HK-2 (cell line): Measurements from ENCODE around the gene DAB2IP.
A peak's percentile ranks its signal among the peaks of the same experiment; 100 is the strongest.
"Not testable (repeated sequence)": the region's sequence is repeated elsewhere in the genome, so short reads cannot be mapped to it uniquely, and the experiment has no call there.

ENCODE experiments used
- DNase-seq: peaks from one replicate; pipeline ENCODE4 v3.0.0-alpha.2; 2018; ENCODE audit not compliant: unreplicated experiment

Gene DAB2IP

DNA sequence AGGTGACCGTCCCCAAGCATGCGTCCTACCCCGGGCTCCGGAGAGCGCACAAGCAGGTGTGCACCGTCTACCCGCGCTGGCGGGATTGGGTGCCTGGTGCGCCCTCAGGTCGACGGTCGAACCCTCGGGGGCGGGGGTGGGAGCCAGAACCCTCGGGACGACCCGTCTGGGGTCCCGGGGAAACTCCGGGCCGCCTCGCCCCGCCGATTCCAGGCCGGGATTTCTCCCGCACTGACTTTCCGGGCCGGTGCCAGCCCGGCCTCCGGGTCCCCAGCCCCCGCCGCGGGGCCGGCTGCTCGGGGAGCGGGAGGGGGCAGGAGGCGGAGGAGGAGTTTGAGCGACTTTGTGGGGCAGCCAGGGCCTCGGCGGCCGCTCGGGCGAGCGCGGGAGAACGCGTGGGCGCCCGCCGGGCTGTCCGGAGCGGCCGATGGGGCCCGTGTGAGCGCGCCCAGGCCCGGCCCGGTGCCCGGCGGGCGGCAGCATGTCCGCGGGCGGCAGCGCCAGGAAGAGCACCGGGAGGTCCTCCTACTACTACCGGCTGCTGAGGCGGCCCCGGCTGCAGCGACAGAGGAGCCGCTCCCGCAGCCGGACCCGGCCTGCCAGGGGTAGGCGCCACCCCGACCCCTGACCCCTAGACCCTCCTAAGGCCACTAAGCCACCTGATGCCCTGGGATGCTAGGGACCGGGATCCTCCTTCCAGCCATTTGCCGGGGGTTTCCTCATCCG lies at the start of gene DAB2IP:
DAB2IP (plus strand) TSS at position 340 of the 726 bp plus-strand sequence; CDS start at position 482, 142 bp downstream.
- DNase-seq, result no peak

GRCh38 chr9:121603028-121603427 lies 48.4 kb upstream of the DAB2IP start:
- DNase-seq, result no peak

GRCh38 chr9:121604242-121604641 lies 47.2 kb upstream of the DAB2IP start:
- no peak for DNase-seq

GRCh38 chr9:121604654-121605053 lies 46.8 kb upstream of the DAB2IP start:
- DNase-seq, result no peak

DNA sequence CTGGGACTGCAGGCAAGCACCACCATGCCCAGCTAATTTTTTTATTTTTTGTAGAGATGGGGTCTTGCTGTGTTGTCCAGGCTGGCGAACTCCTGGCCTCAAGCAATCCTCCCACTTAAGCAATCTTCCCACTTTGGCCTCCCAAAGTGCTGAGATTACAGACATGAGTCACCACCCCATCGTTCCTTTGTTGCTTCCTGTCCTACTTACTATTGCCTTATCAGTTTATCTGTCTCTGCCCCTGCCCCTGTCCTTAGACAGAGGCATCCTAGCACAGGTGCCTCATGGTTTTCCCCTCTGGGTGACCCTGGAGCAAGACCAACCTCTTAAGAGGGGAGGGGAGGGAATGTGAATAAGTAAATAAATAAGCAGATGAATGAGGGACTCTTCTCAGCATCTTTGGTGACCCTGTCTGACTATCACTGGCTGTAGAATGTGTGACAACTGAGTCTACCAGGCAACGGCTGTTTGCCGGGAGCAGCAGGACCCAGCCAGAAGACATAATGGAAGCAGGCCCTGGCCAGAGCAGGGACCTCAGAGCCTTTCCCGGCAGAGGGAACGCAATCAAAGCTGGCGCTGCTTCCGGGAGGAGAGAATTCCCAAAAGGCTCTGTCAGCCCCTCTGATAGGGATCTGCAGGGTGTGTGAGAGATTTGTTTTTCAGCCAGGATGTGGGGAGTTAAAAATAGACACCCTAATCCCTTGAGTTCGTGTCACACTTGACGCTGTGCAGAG lies 43.8 kb upstream of the DAB2IP start:
- DNase-seq, result no peak

DNA sequence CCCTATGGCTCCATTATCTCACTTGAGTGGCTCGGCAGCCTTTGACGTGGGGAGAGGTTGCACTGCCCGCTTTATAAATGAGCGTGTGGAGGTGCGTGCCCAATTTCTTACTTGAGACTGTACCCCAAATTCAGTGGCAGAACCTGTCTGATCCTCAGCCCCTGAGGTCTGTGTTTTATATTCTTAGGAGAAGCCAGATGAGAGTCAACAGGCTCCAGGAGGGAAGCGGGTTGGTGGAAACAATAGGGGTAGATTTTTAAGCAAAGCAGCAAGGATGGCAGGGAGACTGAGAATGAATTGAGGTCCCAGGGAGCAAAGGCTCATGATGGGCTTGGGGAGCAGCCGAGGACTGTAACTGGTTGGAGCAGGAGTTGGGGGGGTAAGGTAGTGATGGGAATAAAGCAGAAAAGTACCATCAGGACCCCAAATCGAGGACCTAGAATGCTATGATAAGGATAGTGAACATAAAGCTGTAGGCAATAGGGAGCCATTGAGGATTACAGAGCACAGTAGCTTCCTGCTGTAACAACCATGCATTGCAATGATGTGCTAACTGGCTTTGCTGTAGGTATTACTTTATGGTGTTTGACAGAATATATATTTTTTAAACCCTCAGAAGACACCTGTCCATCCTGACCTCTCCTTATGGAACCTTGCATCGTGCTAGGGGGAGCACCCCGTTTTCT lies 43.1 kb upstream of the DAB2IP start:
- DNase-seq, result no peak

DNA sequence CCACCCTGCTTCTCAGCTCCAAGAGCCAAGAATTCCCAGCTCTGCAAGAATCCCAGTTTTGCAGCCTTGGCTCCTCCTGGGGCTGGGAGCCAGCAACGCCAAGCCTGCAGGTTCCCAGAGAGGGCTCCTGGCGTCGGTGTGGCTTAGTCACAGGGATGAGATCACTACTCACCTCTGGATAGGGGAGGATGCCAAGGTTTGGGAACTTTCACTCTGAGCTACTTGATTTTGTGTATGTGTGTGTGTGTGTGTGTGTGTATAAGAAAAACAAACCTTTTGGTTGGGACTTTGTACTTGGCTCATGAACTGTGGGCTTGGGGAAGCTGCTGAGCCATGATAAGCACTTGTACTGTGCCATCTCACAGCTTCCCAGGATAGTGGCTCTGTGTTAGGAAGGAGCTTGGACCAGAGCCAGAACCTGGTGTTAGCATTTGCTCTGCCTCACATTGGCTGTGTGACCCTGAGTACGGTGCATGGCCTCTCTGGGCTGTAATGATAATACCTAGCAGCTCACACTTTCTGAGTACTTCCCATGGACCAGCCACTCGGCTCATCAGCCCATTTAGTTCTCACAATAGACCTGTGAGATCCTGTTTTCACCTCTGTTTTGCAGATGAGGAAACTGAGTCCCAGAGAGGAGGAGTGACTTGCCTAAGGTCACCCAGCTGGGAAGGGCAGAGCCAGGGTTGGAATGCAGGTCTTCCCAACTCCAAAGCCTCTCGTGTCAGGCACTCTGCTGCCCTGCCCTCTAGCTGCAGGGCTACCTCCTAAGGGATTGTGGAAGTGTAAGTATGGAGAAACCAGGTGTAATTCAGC lies 41.4 kb upstream of the DAB2IP start:
- DNase-seq, result peak; percentile 48

DNA sequence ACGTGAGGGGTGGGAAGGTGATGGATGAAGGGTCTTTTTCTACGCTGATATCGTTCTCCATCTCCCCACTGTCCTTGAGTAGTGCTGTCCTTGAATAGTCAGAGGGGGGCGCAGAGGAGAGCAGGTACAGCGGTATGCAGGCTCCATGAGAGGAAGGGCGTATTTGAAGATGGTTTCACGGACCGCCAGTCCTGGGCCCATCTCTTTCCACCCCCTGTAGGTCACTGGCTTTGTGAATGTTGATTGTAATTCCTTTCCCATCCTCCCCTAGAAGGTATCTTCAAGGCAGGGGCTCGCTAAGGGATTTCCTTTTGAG lies 40.8 kb upstream of the DAB2IP start:
- DNase-seq, result no peak

GRCh38 chr9:121612511-121612998 lies 38.9 kb upstream of the DAB2IP start:
- DNase-seq, result no peak

DNA sequence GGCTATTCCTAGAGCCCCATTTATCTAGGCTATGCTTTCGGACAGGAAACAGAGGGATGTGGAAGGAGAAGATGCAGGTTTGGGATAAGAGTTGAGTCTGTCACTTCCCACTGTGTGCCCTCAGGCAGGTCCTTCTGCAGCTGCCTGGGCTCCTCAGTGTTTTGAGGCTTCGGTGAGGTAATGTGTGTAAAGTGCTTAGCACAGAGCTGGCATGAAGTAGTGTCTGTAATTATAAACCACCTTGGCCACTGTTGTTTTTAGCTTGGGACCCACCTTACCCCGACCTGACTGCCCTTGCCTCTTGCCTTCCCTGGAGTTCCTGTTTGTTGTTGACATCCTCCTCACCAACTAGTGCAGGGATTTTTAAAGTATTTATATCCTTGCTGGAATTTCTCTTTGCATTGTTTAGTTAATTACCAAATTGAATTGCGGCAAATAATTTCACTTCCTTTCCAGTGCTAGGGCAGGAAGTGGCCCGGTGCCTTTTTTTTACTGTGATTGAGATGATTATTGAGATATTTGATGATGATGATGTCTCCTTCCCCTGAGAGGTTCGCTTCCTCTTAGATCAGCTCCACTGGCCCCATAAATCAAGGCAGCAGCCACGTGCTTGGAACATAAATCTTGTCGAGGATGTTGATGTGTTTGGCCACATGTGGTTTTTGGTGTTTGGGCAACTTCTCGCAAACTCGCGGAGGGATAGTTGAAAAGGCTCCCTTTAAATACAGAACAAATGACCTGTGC lies 38.3 kb upstream of the DAB2IP start:
- DNase-seq, result no peak

GRCh38 chr9:121616123-121616755 lies 35.2 kb upstream of the DAB2IP start:
- DNase-seq, result no peak

DNA sequence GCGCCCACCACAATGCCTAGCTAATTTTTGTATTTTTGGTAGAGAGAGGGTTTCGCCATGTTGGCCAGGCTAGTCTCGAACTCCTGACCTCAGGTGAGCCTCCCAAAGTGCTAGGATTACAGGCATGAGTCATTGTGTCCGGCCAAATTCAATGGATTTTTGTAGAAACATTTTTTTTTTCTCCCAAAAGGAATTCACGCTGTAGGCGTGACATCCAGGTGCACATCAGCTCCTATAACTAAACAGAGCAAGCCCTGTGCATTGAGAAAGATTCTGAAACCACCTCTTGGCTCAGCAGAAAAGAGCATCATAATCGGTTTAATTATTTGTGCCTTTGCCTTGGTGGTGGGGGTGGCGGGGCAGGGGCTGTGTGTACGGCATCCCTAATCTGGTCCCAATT lies 32.9 kb upstream of the DAB2IP start:
- no peak for DNase-seq

- DNase-seq, result not testable (repeated sequence)
These were observed 32.5 kb upstream of the DAB2IP start for GRCh38 chr9:121618910-121619309.

DNA sequence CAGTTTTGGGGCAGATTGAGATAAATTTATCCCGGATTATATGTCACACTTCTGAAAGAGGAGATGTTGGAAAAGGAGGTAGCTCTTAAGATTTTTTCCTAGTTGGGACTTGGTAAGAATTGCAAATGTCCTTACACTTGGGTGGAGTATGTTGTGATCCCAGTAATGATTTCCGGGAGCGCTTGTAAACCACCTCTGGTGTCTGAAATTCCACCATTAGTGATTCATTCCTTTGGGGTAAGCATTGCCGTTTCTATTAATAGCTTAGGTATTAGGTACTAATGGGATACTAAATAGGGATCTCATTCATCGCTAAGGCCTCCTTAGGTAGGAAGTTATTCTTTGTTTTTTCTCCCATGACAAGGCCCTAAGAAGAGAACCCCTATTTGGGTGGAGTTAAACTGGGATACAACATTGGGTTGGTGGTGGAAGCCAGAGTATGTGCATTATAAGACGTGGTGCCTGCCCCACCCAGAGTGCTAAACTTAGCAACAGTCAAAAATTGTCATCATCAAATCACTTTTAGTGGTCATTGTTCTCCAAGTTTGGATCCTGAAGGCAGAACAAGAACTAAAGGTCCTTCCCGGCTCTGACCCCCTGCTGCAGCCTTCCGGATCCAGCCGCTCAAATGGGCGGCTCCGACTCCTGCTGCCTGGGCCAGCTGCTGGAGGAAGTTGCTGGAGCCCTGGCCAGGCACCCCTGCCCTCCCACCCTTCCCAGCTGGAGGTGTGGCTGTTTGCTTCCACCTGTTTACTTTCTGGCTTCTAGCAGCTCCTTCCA lies 31.7 kb upstream of the DAB2IP start:
- DNase-seq, result no peak

DNA sequence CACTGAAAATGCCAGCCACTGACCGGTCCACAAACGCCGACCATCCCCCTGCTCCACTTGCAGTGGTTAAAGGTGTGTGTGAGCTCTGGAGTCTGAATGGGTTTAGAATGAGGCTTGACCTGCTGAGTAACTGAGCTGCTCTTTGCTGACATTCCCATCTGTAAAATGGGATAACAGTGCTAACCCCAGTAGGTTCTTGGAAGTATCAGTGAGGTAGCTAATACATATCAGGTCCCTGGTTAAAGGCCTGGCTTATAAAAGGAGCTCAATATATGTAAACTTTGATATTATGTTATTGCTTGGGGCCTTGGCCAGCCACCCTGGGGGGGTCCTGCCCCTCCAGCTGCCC lies 31.1 kb upstream of the DAB2IP start:
- DNase-seq, result no peak

DNA sequence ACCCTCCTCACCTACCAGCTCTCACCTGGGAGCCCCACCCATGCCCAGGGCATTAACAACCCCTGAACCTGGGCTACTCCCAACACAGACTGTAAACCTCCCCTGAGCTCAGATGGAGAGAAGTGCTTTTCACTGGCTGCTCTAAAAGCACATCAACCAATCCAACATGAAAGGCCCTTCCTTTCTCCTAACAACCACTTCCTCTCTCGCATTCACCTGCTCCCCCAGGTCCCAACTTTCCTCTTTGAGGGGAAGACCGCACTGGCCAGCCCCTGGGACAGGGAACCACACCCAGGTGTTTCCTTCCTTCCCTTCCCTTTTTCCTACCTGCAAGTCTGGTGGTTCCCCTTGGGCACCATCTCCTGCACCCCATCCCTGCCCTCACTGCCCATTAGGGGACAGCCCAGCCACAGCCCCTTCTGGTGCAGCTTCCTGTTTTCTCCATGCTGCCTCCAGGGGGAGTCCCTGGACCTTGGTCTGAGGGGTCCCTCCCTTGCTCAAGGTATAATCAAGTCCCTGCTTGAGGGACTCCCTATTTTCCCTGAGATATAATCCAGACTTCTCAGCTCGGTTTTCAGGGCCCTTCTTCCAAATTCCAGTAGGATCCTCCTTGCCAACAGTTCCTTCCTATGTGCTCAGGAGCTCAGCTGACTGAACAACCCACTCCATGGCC lies 30.5 kb upstream of the DAB2IP start:
- DNase-seq, result no peak

DNA sequence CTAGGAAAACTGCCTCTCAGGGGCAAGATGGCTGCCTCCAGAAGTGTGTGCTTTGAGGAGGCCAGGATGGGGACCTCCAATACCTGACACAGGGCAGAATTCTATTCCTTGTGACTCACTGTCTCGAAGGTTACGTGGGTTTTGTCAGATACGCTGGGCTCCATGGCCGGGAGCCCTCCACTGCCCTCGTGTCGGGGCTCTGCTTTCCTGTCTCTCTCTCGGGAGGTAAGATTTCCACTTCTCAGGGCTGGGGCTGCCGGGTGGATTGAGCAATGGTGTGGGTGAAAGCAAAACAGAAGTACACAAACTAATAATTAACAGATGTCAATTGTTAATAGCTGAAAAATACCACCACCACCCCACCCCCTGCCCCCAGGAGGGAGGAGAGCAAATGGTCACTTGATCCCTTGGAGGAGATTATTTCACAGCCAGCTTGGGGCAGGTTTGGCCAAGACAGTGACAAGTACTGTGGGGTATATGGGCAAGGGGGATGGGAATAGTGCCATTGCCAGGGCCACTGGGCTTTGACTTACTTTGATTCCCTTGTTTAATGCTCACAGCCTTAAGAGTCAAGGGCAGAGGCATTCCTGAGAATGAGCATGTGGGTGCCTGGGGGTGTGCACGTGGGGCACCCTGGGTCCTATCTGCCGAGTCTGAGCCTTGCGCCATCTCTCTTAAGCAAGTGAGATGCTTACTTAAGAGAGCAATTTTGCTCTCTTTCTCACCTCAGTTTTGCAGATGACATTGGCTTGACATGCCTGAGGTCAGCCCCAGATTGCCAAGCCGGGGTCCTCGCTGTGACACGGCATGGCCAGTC lies 28.8 kb upstream of the DAB2IP start:
- DNase-seq, result peak; percentile 44

DNA sequence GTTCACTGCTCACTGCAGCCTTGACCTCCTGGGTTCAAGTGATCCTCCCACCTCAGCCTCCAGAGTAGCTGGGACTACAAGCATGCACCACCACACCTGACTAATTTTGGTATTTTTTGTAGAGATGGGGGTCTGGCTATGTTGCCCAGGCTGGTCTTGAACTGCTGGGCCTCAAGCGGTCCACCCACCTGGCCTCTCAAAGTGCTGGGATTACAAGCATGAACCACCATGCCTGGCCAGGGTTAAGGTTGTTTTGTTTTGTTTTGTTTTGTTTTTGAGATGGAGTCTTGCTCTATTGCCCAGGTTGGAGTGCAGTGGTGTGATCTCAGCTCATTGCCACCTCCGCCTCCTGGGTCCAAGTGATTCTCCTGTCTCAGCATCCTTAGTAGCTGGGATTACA lies 28.0 kb upstream of the DAB2IP start:
- DNase-seq, result not testable (repeated sequence)

DNA sequence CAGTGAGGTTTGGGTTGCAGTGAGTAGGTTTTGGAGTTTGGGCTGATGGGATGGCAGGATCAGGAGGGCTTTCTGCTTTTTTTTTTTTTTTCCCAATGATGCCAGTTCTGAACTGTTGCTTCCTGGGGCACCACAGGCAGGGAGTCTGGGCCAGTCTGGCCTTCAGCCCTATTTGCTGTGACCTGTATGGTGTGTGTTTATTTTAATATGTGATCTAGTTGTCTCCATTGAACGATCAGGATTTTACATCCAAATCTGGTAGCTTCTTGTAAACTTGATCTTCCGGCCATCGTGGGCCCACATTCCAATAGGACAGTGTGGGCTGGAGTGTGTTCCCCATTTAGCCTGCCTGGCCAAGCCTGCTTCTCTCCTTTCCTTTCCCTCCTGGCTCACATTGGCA lies 25.8 kb upstream of the DAB2IP start:
- no peak for DNase-seq
